ENCODE data around the gene MAN1B1. TPM values are rescaled to one million over a fixed set of nuclear protein-coding genes. Genes with fewer than 3 reads are reported as not detected.
A peak's percentile ranks its signal among the peaks of the same experiment; 100 is the strongest.

Gene MAN1B1
- total and polyA plus RNA-seq, 2 of the 8 experiments (the other 6 are each of a cell fraction or from before 2014, with no cell fraction given): 33.7 to 36.3 TPM

- Histone ChIP-seq H3K36me3 (ENCODE audit: control insufficient read depth in 2 of 4, insufficient read depth in 4 of 4, low read length in 3 of 4) (no peaks in the 10 kb centered on the region), H4K91ac (replicated peaks; ENCODE audit: insufficient read length, low read length) (no peak overlapping the region), H3K9me3 (ENCODE audit: insufficient read depth in 2 of 2, low read depth in 1 of 2, low read length in 1 of 2) (no peaks in the 10 kb centered on the region), H2AK5ac (ENCODE audit: low read depth, low read length) (no peak overlapping the region), H3K4me2 (ENCODE audit: insufficient read depth in 1 of 2, low read depth in 2 of 2, low read length in 2 of 2) (peak overlapping the region; percentile 70 to 97), H2BK15ac (ENCODE audit: low read length) (no peak overlapping the region), H2BK20ac (ENCODE audit: low read length) (no peak overlapping the region), H2BK120ac (replicated peaks; ENCODE audit: low read depth, low read length) (no peak overlapping the region), H3K18ac (ENCODE audit: extremely low read depth, low read length) (no peak overlapping the region), H4K8ac (ENCODE audit: extremely low read depth, insufficient read depth, low read length) (no peak overlapping the region), H3K4me3 (ENCODE audit: extremely low read depth in 1 of 4, insufficient read depth in 2 of 4, low read depth in 3 of 4, low read length in 4 of 4) (peak overlapping the region; percentile 70 to 83 (median 77); a peak in 7 of 8 replicates), H4K5ac (ENCODE audit: insufficient read length, low read depth, low read length) (no peak overlapping the region), H3K27ac (ENCODE audit: low read depth, low read length) (no peak overlapping the region), H3K27me3 (replicated peaks in 1 of 4; ENCODE audit: control insufficient read depth in 3 of 4, extremely low read depth in 1 of 4, insufficient read depth in 3 of 4, low read length in 3 of 4) (peaks cover 0 to 6% (median 4%) of the 10 kb centered on the region in 4 experiments; a peak in 4 of 7 replicates), H3K9ac (replicated peaks in 1 of 4; ENCODE audit: extremely low read depth in 1 of 4, low read depth in 3 of 4, low read length in 3 of 4) (0 out of 7 replicates have a peak overlapping the region, but pooled peaks of 1 of the 4 experiments have one; percentile 72), H3K79me1 (ENCODE audit: low read depth, low read length) (peaks cover 2% of the 10 kb centered on the region; the same call in 1 of the 2 replicates), H2AFZ (ENCODE audit: low read length) (no peak overlapping the region), H3K23ac (ENCODE audit: insufficient read length) (no peak overlapping the region), H3K4me1 (replicated peaks in 1 of 4; ENCODE audit: control insufficient read depth in 3 of 4, insufficient read depth in 4 of 4, low read length in 3 of 4) (peaks cover 0 to 11% (median 5%) of the 10 kb centered on the region in 4 experiments; a peak in 4 of 7 replicates), H3K23me2 (ENCODE audit: low read depth, low read length) (peaks cover 7% of the 10 kb centered on the region; the same call in 1 of the 2 replicates), H2BK5ac (ENCODE audit: low read depth, low read length) (no peak overlapping the region), H4K20me1 (replicated peaks in 1 of 2; ENCODE audit: control insufficient read depth in 1 of 2, insufficient read depth in 2 of 2, low read length in 2 of 2) (no peaks in the 10 kb centered on the region), H3K4ac (replicated peaks; ENCODE audit: insufficient read length, low read depth, low read length) (no peak overlapping the region), H2BK12ac (ENCODE audit: low read depth, low read length) (no peak overlapping the region), H3K56ac (replicated peaks; ENCODE audit: insufficient read length, low read depth, low read length) (no peak overlapping the region), H3K79me2 (ENCODE audit: control insufficient read depth in 1 of 2, insufficient read depth in 2 of 2, low read length in 2 of 2) (peaks cover 0 to 7% of the 10 kb centered on the region in 2 experiments; a peak in 1 of 4 replicates), H3K14ac (ENCODE audit: insufficient read length) (no peak overlapping the region)
- CTCF ChIA-PET (ENCODE audit: partially characterized antibody): interaction anchor here (0.6 to 1.8 kb wide), 9 partner anchors 10 to 309 kb away, joined by 3 to 8 read pairs (median 4); partner anchors contain the start of gene TMEM210
- FAIRE-seq (no peak), DNase-seq (ENCODE audit: low read depth in 1 of 2, low spot score in 2 of 2) (no peak)
- 87% methylated on average over 19 of the region's 19 CpGs; no CpG with 5 or more reads in 1 of the 2 experiments for WGBS, 2 experiments (ENCODE audit: extremely low coverage in 1 of 2, insufficient coverage in 1 of 2, insufficient read length in 1 of 2, insufficient replicate concordance in 2 of 2, low coverage in 1 of 2, low lambda C conversion rate in 2 of 2, missing lambda C conversion rate in 1 of 2)
- POLR2A ChIA-PET (ENCODE audit: partially characterized antibody): interaction anchor here (0.9 to 2.4 kb wide), 7 partner anchors 35 to 112 kb away, joined by 3 to 14 read pairs (median 6); partner anchors contain the start of genes LRRC26, TMEM210 and TPRN
- no peak for TF ChIP-seq CBX8 (IDR thresholded peaks at IDR 0.05; ENCODE audit: borderline replicate concordance, low read depth, low read length)
- TF ChIP-seq BCL11A (IDR thresholded peaks at IDR 0.05; ENCODE audit: low read depth in 2 of 2, low read length in 2 of 2): no peak
- no peak for TF ChIP-seq E2F6 (IDR thresholded peaks at IDR 0.05)
- TF ChIP-seq RNF2 (IDR thresholded peaks at IDR 0.05; ENCODE audit: borderline replicate concordance, low read depth, low read length, missing control alignments, poor library complexity, severe bottlenecking): no peak
- TF ChIP-seq EP300 (IDR thresholded peaks at IDR 0.05; ENCODE audit: borderline replicate concordance in 1 of 2, low read depth in 2 of 2, low read length in 2 of 2): no peak
- TF ChIP-seq CHD2 (IDR thresholded peaks at IDR 0.05; ENCODE audit: low read length): no peak
- no peak for TF ChIP-seq ZNF274 (IDR thresholded peaks at IDR 0.05; ENCODE audit: borderline replicate concordance, extremely low read depth, low read length)
These were observed 41.5 kb downstream of the MAN1B1 start for GRCh38 chr9:137128158-137128861.
